NCI-H2029 (cell line): ENCODE results near the gene GAB1.

ENCODE experiments used
- DNase-seq: peaks from one replicate; lab custom pipeline; 2025; lab: John Stamatoyannopoulos, UW

The GAB1 gene

GRCh38 chr4:143417679-143418403, 81.2 kb downstream of the GAB1 start:
- no peak for DNase-seq

- no peak for DNase-seq
Measured at GRCh38 chr4:143420227-143420626, 83.6 kb downstream of the GAB1 start.

- no peak for DNase-seq
Measured at GRCh38 chr4:143421609-143422008, 84.9 kb downstream of the GAB1 start.

- no peak for DNase-seq
Measured at GRCh38 chr4:143424276-143424675, 87.6 kb downstream of the GAB1 start.

- DNase-seq, result no peak
Measured at GRCh38 chr4:143431526-143432257, 95.0 kb downstream of the GAB1 start.

GRCh38 chr4:143432258-143432591, 95.5 kb downstream of the GAB1 start:
- no peak for DNase-seq

GRCh38 chr4:143433231-143433630, 96.6 kb downstream of the GAB1 start:
- no peak for DNase-seq

- DNase-seq, result no peak
Measured at GRCh38 chr4:143435955-143436354, 99.3 kb downstream of the GAB1 start.

GRCh38 chr4:143437476-143437875, 100.8 kb downstream of the GAB1 start:
- DNase-seq, result no peak

- DNase-seq, result no peak
Measured at GRCh38 chr4:143437937-143438336, 101.3 kb downstream of the GAB1 start.

GRCh38 chr4:143438710-143439109, 102.0 kb downstream of the GAB1 start:
- DNase-seq, result no peak

- DNase-seq, result no peak
Measured at GRCh38 chr4:143441109-143441508, 104.4 kb downstream of the GAB1 start.

GRCh38 chr4:143441678-143442077, 105.0 kb downstream of the GAB1 start:
- no peak for DNase-seq

GRCh38 chr4:143443728-143444127, 107.1 kb downstream of the GAB1 start:
- no peak for DNase-seq

GRCh38 chr4:143451186-143451585, 114.5 kb downstream of the GAB1 start:
- DNase-seq, result no peak

- DNase-seq, result no peak
Measured at GRCh38 chr4:143455211-143455610, 118.5 kb downstream of the GAB1 start.

- no peak for DNase-seq
Measured at GRCh38 chr4:143458966-143459365, 122.3 kb downstream of the GAB1 start.

- no peak for DNase-seq
Measured at GRCh38 chr4:143473334-143474126, 136.9 kb downstream of the GAB1 start.

- no peak for DNase-seq
Measured at GRCh38 chr4:143477487-143477886, 140.8 kb downstream of the GAB1 start.

- DNase-seq, result no peak
Measured at GRCh38 chr4:143481361-143481760, 144.7 kb downstream of the GAB1 start.

GRCh38 chr4:143482840-143483239, 146.2 kb downstream of the GAB1 start:
- DNase-seq, result peak; percentile 0

GRCh38 chr4:143486314-143486713, 149.6 kb downstream of the GAB1 start:
- DNase-seq, result no peak

GRCh38 chr4:143488687-143489086, 152.0 kb downstream of the GAB1 start:
- no peak for DNase-seq
